Transverse colon (tissue), 4 donors: ENCODE data around the gene FAM229B. TPM values are rescaled to one million over a fixed set of nuclear protein-coding genes. Genes with fewer than 3 reads are reported as not detected.
A peak's percentile ranks its signal among the peaks of the same experiment; 100 is the strongest.

Experiments
- DNase-seq: peaks from one replicate; pipeline ENCODE4 v3.0.0-alpha.2; 2019
- H3K27ac ChIP-seq, 4 donors: fragments of 200-600 bp; sonication (generic); 2 replicates each; pipeline ENCODE4 v1.5.1; 2016 to 2018; ENCODE audit warnings: inconsistent platforms in 4 of 4
- H3K27me3 ChIP-seq: fragments of 200-600 bp; sonication (generic); 2 replicates; pipeline ENCODE4 v1.5.1; 2017; ENCODE audit warnings: inconsistent platforms
- H3K36me3 ChIP-seq, 4 donors: fragments of 200-600 bp; sonication (generic); 2 replicates each; pipeline ENCODE4 v1.5.1; 2017 to 2019; ENCODE audit warnings: inconsistent platforms in 4 of 4
- H3K4me1 ChIP-seq, 4 donors: fragments of 200-600 bp; sonication (generic); 2 replicates each; pipeline ENCODE4 v1.5.1; 2017 to 2020; ENCODE audit warnings: inconsistent platforms in 4 of 4
- H3K4me3 ChIP-seq, 4 donors: fragments of 200-600 bp; sonication (generic); 1 replicate in 1 of 4; 2 replicates in 3 of 4; pipeline versions ENCODE4 v1.5.1 to v1.6.1; 2017 to 2019; ENCODE audit warnings: inconsistent platforms in 4 of 4
- H3K9me3 ChIP-seq, 2 donors: fragments of 200-600 bp; sonication (generic); 2 replicates each; pipeline ENCODE4 v1.5.1; 2017 to 2019; ENCODE audit warnings: inconsistent platforms in 2 of 2
- EP300 ChIP-seq: sonication (generic); formaldehyde crosslinking; IDR thresholded peaks from one replicate; pipeline ENCODE4 v1.6.1; 2017; ENCODE audit warnings: antibody characterized with exemption, low read depth
- POLR2A ChIP-seq: fragments of 450-650 bp; IDR thresholded peaks from one replicate; pipeline ENCODE4 v1.6.1; 2016; ENCODE audit warnings: antibody characterized with exemption, mild to moderate bottlenecking, moderate library complexity
- POLR2AphosphoS5 ChIP-seq, 3 donors: sonication (generic); formaldehyde crosslinking; IDR thresholded peaks; one replicate each; pipeline ENCODE4 v1.6.1; 2016; ENCODE audit warnings: antibody characterized with exemption in 3 of 3
- WGBS, 2 donors: methylation state at CpG; one replicate each; pipeline ENCODE4 v1.1.5; 2018; ENCODE audit warnings: low coverage in 1 of 2; 5-methylcytosine and 5-hydroxymethylcytosine counted together
- in situ Hi-C, 4 donors: fragments of 200-750 bp; cut with MboI; loops; one replicate each; pipeline versions ENCODE4 v1.15.0 to v1.15.1; 2017; ENCODE audit warnings: low sequenced_read_pairs in 3 of 4, low pct_ligation_motif_present in 1 of 4, low pct_unique_long_range_greater_than_20kb in 1 of 4
- intact Hi-C: fragments of 100-400 bp; cut with DNase I; formaldehyde crosslinking; loops from one replicate; pipeline ENCODE4 v1.15.1; 2023; ENCODE audit warnings: low total_unique reads
- total RNA-seq, 4 donors: library from RNA; depleted of rRNA; stranded (reverse); fragments of >200 nt; gene quantifications; one replicate each; pipeline ENCODE4 v1.1.0, GENCODE V29; 2016
- TF ChIP-seq, protein P1 (sequence below), 5 experiments: fragments of 200-600 bp in 3 of 5; fragments of 450-650 bp in 2 of 5; sonication (generic) in 3 of 5; IDR thresholded peaks; 1 replicate in 2 of 5; 2 replicates in 3 of 5; pipeline ENCODE4 v1.5.1; 2016 to 2017; ENCODE audit warnings: antibody characterized with exemption in 5 of 5, inconsistent platforms in 3 of 5, mild to moderate bottlenecking in 2 of 5, moderate library complexity in 1 of 5

The FAM229B gene
- total RNA-seq, 4 donors from 2014 or later, result 2.2 to 81.4 (median 8.7) TPM; not detected in 1

DNA sequence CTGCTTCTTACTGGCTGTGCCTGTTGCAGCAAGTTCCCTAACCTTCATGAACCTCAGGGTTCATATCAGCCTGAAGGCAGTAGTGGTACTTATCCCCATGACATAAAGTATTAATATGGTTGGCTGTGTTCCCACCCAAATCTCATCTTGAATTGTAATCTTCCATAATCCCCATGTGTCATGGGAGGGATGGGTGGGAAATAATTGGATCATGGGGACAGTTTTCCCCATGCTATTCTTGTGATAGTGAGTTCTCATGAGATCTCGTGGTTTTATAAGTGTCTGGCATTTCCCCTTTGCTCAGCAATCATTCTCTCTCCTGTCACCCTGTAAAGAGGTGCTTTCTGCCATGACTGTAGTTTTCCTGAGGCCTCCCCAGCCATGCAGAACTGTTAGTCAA is 61.8 kb downstream of the FAM229B start:
- WGBS, 2 donors, result 39 to 50% methylated on average over 1 of the region's 1 CpG
- H3K4me1 ChIP-seq, result peaks cover 0 to 16% (median 0%) of the 10 kb centered on the region in 4 donors
- H3K27me3 ChIP-seq, result no peaks in the 10 kb centered on the region
- intact Hi-C loops (no loop called here), in situ Hi-C loops (no loop called here)
- peaks cover 0 to 6% (median 2%) of the 10 kb centered on the region in 4 donors for H3K36me3 ChIP-seq
- no peaks in the 10 kb centered on the region for H3K9me3 ChIP-seq
- H3K27ac ChIP-seq, result peak overlapping the region; percentile 63 to 78 (median 70)
- no peak for DNase-seq
- TF ChIP-seq POLR2A (no peak), EP300 (no peak), POLR2AphosphoS5 (IDR thresholded peaks at IDR 0.05) (no peak)
- TF ChIP-seq, protein P1, sequence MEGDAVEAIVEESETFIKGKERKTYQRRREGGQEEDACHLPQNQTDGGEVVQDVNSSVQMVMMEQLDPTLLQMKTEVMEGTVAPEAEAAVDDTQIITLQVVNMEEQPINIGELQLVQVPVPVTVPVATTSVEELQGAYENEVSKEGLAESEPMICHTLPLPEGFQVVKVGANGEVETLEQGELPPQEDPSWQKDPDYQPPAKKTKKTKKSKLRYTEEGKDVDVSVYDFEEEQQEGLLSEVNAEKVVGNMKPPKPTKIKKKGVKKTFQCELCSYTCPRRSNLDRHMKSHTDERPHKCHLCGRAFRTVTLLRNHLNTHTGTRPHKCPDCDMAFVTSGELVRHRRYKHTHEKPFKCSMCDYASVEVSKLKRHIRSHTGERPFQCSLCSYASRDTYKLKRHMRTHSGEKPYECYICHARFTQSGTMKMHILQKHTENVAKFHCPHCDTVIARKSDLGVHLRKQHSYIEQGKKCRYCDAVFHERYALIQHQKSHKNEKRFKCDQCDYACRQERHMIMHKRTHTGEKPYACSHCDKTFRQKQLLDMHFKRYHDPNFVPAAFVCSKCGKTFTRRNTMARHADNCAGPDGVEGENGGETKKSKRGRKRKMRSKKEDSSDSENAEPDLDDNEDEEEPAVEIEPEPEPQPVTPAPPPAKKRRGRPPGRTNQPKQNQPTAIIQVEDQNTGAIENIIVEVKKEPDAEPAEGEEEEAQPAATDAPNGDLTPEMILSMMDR (IDR thresholded peaks at IDR 0.05), result no peak
- H3K4me3 ChIP-seq, result no peak overlapping the region

DNA sequence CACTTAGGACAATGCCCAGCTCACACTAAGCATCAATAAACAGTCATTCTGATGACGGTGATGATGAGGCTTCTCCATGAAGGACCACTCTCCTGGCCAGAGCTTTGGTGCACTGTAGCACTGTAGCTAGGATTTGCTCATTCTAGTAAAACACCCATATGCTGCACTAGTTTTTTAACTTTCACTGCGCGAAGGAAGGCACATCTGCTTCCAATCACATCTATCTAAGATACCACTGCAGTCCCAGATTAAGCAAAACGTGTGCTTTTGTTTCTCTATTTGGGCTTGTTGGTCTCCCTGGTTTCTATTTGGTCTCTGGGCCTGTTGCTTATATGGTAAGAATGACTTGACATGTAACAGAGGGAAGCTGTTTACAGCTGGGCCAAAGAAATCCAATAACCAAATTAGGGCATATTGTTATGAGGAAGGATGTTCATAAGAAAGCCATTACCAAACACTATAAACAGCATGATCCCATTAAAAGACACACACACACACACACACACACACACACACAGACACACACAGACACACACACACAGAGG is 62.4 kb downstream of the FAM229B start:
- 57 to 76% methylated on average over 3 to 4 of the region's 4 CpGs for WGBS, 2 donors
- peaks cover 0 to 6% (median 0%) of the 10 kb centered on the region in 4 donors for H3K36me3 ChIP-seq
- TF ChIP-seq POLR2AphosphoS5 (IDR thresholded peaks at IDR 0.05), result peak in 2 of 3 donors; percentile 34 to 52
- TF ChIP-seq EP300, result no peak
- no peaks in the 10 kb centered on the region for H3K9me3 ChIP-seq
- H3K4me3 ChIP-seq, result no peak overlapping the region
- DNase-seq, result no peak
- H3K27me3 ChIP-seq, result no peaks in the 10 kb centered on the region
- peak overlapping the region; percentile 63 to 78 (median 70) for H3K27ac ChIP-seq
- intact Hi-C loops, result no loop called here
- peaks cover 0 to 16% (median 0%) of the 10 kb centered on the region in 4 donors for H3K4me1 ChIP-seq
- in situ Hi-C loops, result loop anchor here in 2 of 4 donors (10.0 to 25.0 kb wide), 2 partner anchors 412 to 445 kb away; no protein-coding TSS in a partner anchor

DNA sequence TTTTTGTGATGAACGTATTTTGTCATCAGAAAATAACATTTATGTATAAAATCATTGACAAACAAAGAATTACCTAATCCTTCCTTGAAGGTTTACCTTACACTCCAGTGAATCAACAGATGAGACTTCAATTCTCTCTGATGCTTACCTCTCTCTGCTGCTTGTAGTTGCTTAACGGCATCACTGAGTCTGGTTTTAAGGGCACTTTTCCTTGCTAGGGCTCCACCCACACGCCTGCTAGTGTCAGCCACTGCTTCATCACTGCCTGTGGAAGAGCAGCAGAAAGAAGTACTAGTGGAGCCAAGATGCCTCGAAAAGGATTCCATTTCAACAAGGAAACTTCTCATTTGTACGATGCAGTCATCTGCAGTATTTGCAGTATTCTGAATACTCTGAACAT is 63.0 kb downstream of the FAM229B start:
- 51 to 53% methylated on average over 3 to 5 of the region's 5 CpGs for WGBS, 2 donors
- DNase-seq, result no peak
- Histone ChIP-seq H3K9me3 (no peaks in the 10 kb centered on the region), H3K36me3 (peaks cover 0 to 6% (median 0%) of the 10 kb centered on the region in 4 donors), H3K27ac (peak overlapping the region; percentile 63 to 78 (median 70)), H3K27me3 (no peaks in the 10 kb centered on the region), H3K4me3 (no peak overlapping the region), H3K4me1 (peaks cover 0 to 16% (median 0%) of the 10 kb centered on the region in 4 donors)
- in situ Hi-C loops (loop anchor here in 2 of 4 donors (10.0 to 25.0 kb wide), 2 partner anchors 413 to 446 kb away; no protein-coding TSS in a partner anchor), intact Hi-C loops (no loop called here)
- no peak for TF ChIP-seq EP300
- TF ChIP-seq POLR2AphosphoS5 (IDR thresholded peaks at IDR 0.05), result peak in 1 of 3 donors; percentile 4

Other genes starting within 250 kb of the FAM229B start
- gene FYN, start 214.1 kb upstream of the FAM229B start, total RNA-seq, result 100 to 1,000 TPM in 1 of 4 donors, 10 to 100 TPM in 3; 16.3 to 288 (median 52.2) TPM
- gene CCN6, start 33.5 kb upstream of the FAM229B start, total RNA-seq, result not detected
- gene TUBE1, start 109 bp upstream of the FAM229B start, total RNA-seq, result 10 to 100 TPM; 15.9 to 48.4 (median 26.5) TPM
- 10 to 100 TPM; 27.3 to 54.9 (median 40.1) TPM for gene LAMA4, start 167.0 kb downstream of the FAM229B start, total RNA-seq